B cell (primary cell): Measurements from ENCODE around the gene PDK4. TPM values are rescaled to one million over a fixed set of nuclear protein-coding genes. Genes with fewer than 3 reads are reported as not detected.
A peak's percentile ranks its signal among the peaks of the same experiment; 100 is the strongest.

ENCODE experiments used
- ATAC-seq: fragments of 200-7000 bp; cut with Tn5 transposase; one replicate; pipeline ENCODE4 v1.10.0; 2021; ENCODE audit warnings: low read depth, mild to moderate bottlenecking, moderate number of reproducible peaks, moderate library complexity
- CTCF ChIA-PET: fragments of 350-600 bp; sonication (Branson Sonifier 250); formaldehyde crosslinking; loops from one replicate; lab custom pipeline; 2021; ENCODE audit warnings: antibody characterized with exemption, inconsistent platforms; lab: Charles Lee
- POLR2A ChIA-PET: fragments of 350-600 bp; sonication (Branson Sonifier 250); formaldehyde crosslinking; loops from one replicate; lab custom pipeline; 2021; ENCODE audit warnings: antibody characterized with exemption; lab: Charles Lee
- DNase-seq: peaks from one replicate; pipeline ENCODE4 v3.0.0; 2013
- H2AFZ ChIP-seq: 2 replicates; pipeline ENCODE4 v1.6.1; 2012; ENCODE audit warnings: mild to moderate bottlenecking, low read depth, low read length; ENCODE audit not compliant: insufficient read depth, poor library complexity, severe bottlenecking
- H3K27ac ChIP-seq, 2 donors: 1 replicate in 1 of 2; 2 replicates in 1 of 2; pipeline ENCODE4 v1.5.1; 2012 to 2013; ENCODE audit warnings: low read length in 2 of 2, mild to moderate bottlenecking in 2 of 2, moderate library complexity in 1 of 2
- H3K27me3 ChIP-seq, 4 experiments: fragments of 200-600 bp in 1 of 4; sonication (generic) in 1 of 4; replicated peaks in 1 of 4; 1 replicate in 2 of 4; 2 replicates in 2 of 4; pipeline versions ENCODE4 v1.6.1 to v1.7.0; 2013 to 2016; ENCODE audit warnings: low read length in 3 of 4, mild to moderate bottlenecking in 2 of 4, mixed read lengths in 1 of 4, moderate library complexity in 1 of 4; ENCODE audit not compliant: insufficient read depth in 4 of 4, control insufficient read depth in 3 of 4; ENCODE audit errors: control extremely low read depth in 1 of 4
- H3K36me3 ChIP-seq, 2 experiments: replicated peaks in 1 of 2; 1 replicate in 1 of 2; 2 replicates in 1 of 2; pipeline versions ENCODE4 v1.6.1 to v1.7.1; 2013; ENCODE audit warnings: low read length in 1 of 2; ENCODE audit not compliant: insufficient read depth in 2 of 2, control insufficient read depth in 1 of 2; ENCODE audit errors: control extremely low read depth in 1 of 2, extremely low read depth in 1 of 2
- H3K4me1 ChIP-seq, 2 donors: fragments of 200-600 bp in 1 of 2; sonication (generic) in 1 of 2; 1 replicate in 1 of 2; 2 replicates in 1 of 2; pipeline versions ENCODE4 v1.5.1 to v1.6.1; 2013 to 2017; ENCODE audit warnings: low read length in 2 of 2; ENCODE audit not compliant: control insufficient read depth in 2 of 2, insufficient read depth in 2 of 2
- H3K4me2 ChIP-seq: replicated peaks from 2 replicates; pipeline ENCODE3; 2012; ENCODE audit warnings: mild to moderate bottlenecking, low read depth, low read length; ENCODE audit not compliant: poor library complexity, severe bottlenecking
- H3K4me3 ChIP-seq, 5 experiments: fragments of 200-600 bp in 1 of 5; sonication (generic) in 1 of 5; 1 replicate in 3 of 5; 2 replicates in 2 of 5; pipeline versions ENCODE4 v1.5.1 to v1.7.0; 2011 to 2016; ENCODE audit warnings: low read length in 4 of 5, mild to moderate bottlenecking in 4 of 5, low read depth in 2 of 5, control low read depth in 1 of 5, moderate library complexity in 1 of 5; ENCODE audit not compliant: insufficient read depth in 1 of 5; ENCODE audit errors: control extremely low read depth in 1 of 5, extremely low read depth in 1 of 5
- H3K79me2 ChIP-seq: fragments of 200-600 bp; sonication (generic); one replicate; pipeline ENCODE4 v1.6.0; 2016; ENCODE audit warnings: low read length; ENCODE audit not compliant: control insufficient read depth, insufficient read depth
- H3K9ac ChIP-seq: fragments of 200-600 bp; sonication (generic); 2 replicates; pipeline ENCODE4 v1.6.1; 2017; ENCODE audit warnings: mild to moderate bottlenecking, low read length, moderate library complexity
- H3K9me3 ChIP-seq, 3 donors: one replicate each; pipeline versions ENCODE4 v1.6.1 to v1.7.1; 2013; ENCODE audit warnings: low read length in 2 of 3; ENCODE audit not compliant: control insufficient read depth in 2 of 3, insufficient read depth in 1 of 3; ENCODE audit errors: control extremely low read depth in 1 of 3
- H4K20me1 ChIP-seq: 2 replicates; pipeline ENCODE4 v1.6.0; 2012; ENCODE audit warnings: mild to moderate bottlenecking, low read length; ENCODE audit not compliant: insufficient read depth, control insufficient read depth, poor library complexity, severe bottlenecking
- H3K27ac Mint-ChIP-seq: one replicate; pipeline ENCODE4 v1.8.0; 2021; ENCODE audit warnings: mixed read lengths
- H3K27me3 Mint-ChIP-seq: one replicate; pipeline ENCODE4 v1.8.0; 2021; ENCODE audit warnings: mixed read lengths
- H3K4me1 Mint-ChIP-seq: one replicate; pipeline ENCODE4 v1.8.0; 2021; ENCODE audit warnings: mixed read lengths
- H3K4me3 Mint-ChIP-seq: one replicate; pipeline ENCODE4 v1.8.0; 2021; ENCODE audit warnings: mixed read lengths
- H3K9me3 Mint-ChIP-seq: one replicate; pipeline ENCODE4 v1.8.0; 2022; ENCODE audit warnings: mixed read lengths; ENCODE audit not compliant: insufficient read depth
- CTCF ChIP-seq: fragments of 200-600 bp; IDR thresholded peaks from one replicate; pipeline ENCODE4 v1.8.0; 2022; ENCODE audit warnings: antibody characterized with exemption, mild to moderate bottlenecking
- EZH2 ChIP-seq: IDR thresholded peaks from 2 replicates; pipeline ENCODE4 v1.6.1; 2012; ENCODE audit warnings: borderline replicate concordance, low read depth, mild to moderate bottlenecking, moderate library complexity, low read length; ENCODE audit not compliant: insufficient read depth, poor library complexity, severe bottlenecking
- WGBS: methylation state at CpG from one replicate; pipeline ENCODE4 v1.1.5; 2013; ENCODE audit warnings: missing lambda C conversion rate; ENCODE audit not compliant: insufficient coverage; 5-methylcytosine and 5-hydroxymethylcytosine counted together
- intact Hi-C: fragments of 100-400 bp; cut with micrococcal nuclease; formaldehyde crosslinking; loops from one replicate; pipeline ENCODE4 v1.10.0; 2022
- polyA plus RNA-seq: library from polyadenylated mRNA; depleted of rRNA; stranded (reverse); fragments of >200 nt; gene quantifications from 2 replicates; pipeline ENCODE4 v1.2.3, GENCODE V29; 2012
- total RNA-seq, 2 donors: library from RNA; stranded (reverse); fragments of 120-200 nt in 1 of 2; gene quantifications; 1 replicate in 1 of 2; 2 replicates in 1 of 2; pipeline versions ENCODE4 v1.2.3 to v1.2.4, GENCODE V29; 2013 to 2022

Gene PDK4
- total and polyA plus RNA-seq, 2 donors (not counting 1 experiment from before 2014, with no cell fraction given) = 0.54 to 6.8 TPM

DNA sequence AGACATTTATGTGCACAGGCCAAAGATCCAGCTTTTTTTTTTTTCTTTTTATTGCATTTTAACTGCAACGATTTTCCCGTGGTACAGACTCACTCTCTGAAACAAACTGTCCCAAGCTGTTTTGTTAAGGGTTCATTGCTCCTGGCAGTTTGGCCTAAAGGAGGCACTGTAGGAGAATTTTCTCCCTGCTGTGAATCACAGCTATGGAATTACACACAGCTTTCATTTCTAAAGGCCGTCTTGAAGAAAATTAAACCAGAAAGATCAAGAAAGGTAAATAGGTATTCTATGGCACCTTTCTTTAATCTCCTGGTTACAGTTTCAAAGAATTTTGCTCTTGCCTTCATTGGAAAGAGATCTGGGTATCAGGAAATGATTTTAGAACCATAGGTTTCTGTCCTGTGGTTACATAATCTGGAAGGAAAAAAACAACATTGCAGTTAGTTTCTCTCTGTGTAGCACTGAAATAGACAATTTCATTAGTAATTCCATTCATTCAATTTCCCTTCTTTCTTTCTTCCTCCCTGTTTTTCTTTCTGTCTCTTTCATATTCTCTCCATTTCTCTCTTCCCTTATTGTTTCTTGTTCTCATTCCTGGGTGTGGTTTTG lies 51.2 kb downstream of the PDK4 start:
- ChIA-PET POLR2A (no interaction called here), CTCF (interaction anchor here (0.7 to 11.3 kb wide), 10 partner anchors 10 to 143 kb away, joined by 3 to 270 read pairs (median 5); no protein-coding TSS in a partner anchor)
- Mint-ChIP-seq H3K9me3 (no peaks in the 10 kb centered on the region), H3K27me3 (peaks cover 3% of the 10 kb centered on the region), H3K4me1 (peaks cover 9% of the 10 kb centered on the region), H3K27ac (no peak overlapping the region), H3K4me3 (peak overlapping the region; percentile 0)
- Histone ChIP-seq H3K9me3 (no peaks in the 10 kb centered on the region), H3K4me1 (peaks cover 3 to 8% of the 10 kb centered on the region in 2 donors), H3K4me3 (no peak overlapping the region), H3K4me2 (peak overlapping the region; percentile 28), H3K36me3 (no peaks in the 10 kb centered on the region), H3K27ac (no peak overlapping the region), H4K20me1 (no peaks in the 10 kb centered on the region), H3K27me3 (no peaks in the 10 kb centered on the region), H2AFZ (peak overlapping the region; percentile 31), H3K9ac (peak overlapping the region; percentile 6), H3K79me2 (no peaks in the 10 kb centered on the region)
- TF ChIP-seq EZH2 = no peak
- no peak for TF ChIP-seq CTCF
- ATAC-seq (no peak), DNase-seq (peak; percentile 26)
- intact Hi-C loops = loop anchor here (1.0 to 5.0 kb wide), 3 partner anchors 47 to 141 kb away; no protein-coding TSS in a partner anchor
- no CpG with 5 or more reads among the region's 3 CpGs for WGBS

DNA sequence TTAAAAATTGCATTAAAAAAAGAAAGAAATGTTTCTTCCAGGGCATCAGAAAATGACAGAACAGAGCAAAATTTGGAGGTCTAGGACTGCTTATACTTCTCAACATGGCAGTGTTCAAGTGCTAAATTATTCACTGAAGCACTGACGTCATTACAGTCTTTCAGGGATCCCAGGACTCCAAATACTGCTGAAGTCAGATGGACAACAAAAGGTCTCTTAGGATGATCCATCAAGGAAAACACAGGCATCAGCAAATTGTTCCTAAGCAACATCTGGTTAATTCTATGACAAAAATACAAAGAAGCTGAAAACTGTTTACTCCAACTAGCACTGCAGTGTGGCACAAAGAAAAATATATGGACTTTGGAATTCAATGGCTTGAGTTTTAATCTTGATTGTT lies 52.1 kb downstream of the PDK4 start:
- CTCF ChIA-PET = interaction anchor here (0.9 to 11.3 kb wide), 6 partner anchors 9 to 144 kb away, joined by 3 to 270 read pairs (median 27); no protein-coding TSS in a partner anchor
- DNase-seq = no peak
- H2AFZ ChIP-seq = no peak overlapping the region

More for the DNA sequence above, 52.1 kb downstream of the PDK4 start:
- TF ChIP-seq EZH2 (no peak), CTCF (no peak)
- no peaks in the 10 kb centered on the region for H3K36me3 ChIP-seq
- no peaks in the 10 kb centered on the region for H3K27me3 ChIP-seq
- no peaks in the 10 kb centered on the region for H4K20me1 ChIP-seq
- peaks cover 3 to 8% of the 10 kb centered on the region in 2 donors for H3K4me1 ChIP-seq
- no peaks in the 10 kb centered on the region for H3K9me3 Mint-ChIP-seq
- POLR2A ChIA-PET = no interaction called here
- intact Hi-C loops = no loop called here
- no peaks in the 10 kb centered on the region for H3K9me3 ChIP-seq
- H3K27ac ChIP-seq = no peak overlapping the region
- no peak overlapping the region for H3K4me3 Mint-ChIP-seq
- no peak overlapping the region for H3K4me3 ChIP-seq
- H3K27ac Mint-ChIP-seq = no peak overlapping the region
- ATAC-seq = no peak
- peaks cover 9% of the 10 kb centered on the region for H3K4me1 Mint-ChIP-seq
- H3K4me2 ChIP-seq = no peak overlapping the region
- 100% methylated on average over 1 of the region's 1 CpG for WGBS
- no peak overlapping the region for H3K9ac ChIP-seq
- H3K27me3 Mint-ChIP-seq = peaks cover 3% of the 10 kb centered on the region
- H3K79me2 ChIP-seq = no peaks in the 10 kb centered on the region
